HL-60 (cell line): ENCODE data around the gene MAP4K2.

Experiments used
- DNase-seq, 2 experiments: peaks; one replicate each; pipeline ENCODE4 v3.0.0-alpha.2; 2010 to 2020; ENCODE audit warnings: low read depth in 1 of 2, low spot score in 1 of 2
- H3K27ac ChIP-seq: fragments of 250-450 bp; sonication (Bioruptor Pico); replicated peaks from 2 replicates; pipeline ENCODE4 v1.5.1; 2020; ENCODE audit warnings: mild to moderate bottlenecking, moderate library complexity
- H3K27me3 ChIP-seq: fragments of 250-450 bp; sonication (Bioruptor Pico); 2 replicates; pipeline ENCODE4 v1.5.1; 2021; ENCODE audit warnings: mild to moderate bottlenecking, moderate library complexity; ENCODE audit not compliant: insufficient read depth, poor library complexity, severe bottlenecking
- H3K4me3 ChIP-seq: replicated peaks from 2 replicates; pipeline ENCODE4 v1.5.1; 2011; ENCODE audit warnings: mild to moderate bottlenecking, control low read depth, low read length; ENCODE audit not compliant: insufficient read depth
- CTCF ChIP-seq: IDR thresholded peaks from one replicate; pipeline ENCODE4 v1.5.1; 2011; ENCODE audit warnings: low read length, control low read depth, inconsistent platforms; ENCODE audit not compliant: insufficient read depth
- GABPA ChIP-seq: IDR thresholded peaks from 2 replicates; pipeline ENCODE4 v1.6.1; 2012; ENCODE audit warnings: low read depth
- POLR2AphosphoS5 ChIP-seq: IDR thresholded peaks from 2 replicates; pipeline ENCODE4 v1.6.1; 2012; ENCODE audit warnings: low read depth
- REST ChIP-seq: IDR thresholded peaks from 2 replicates; pipeline ENCODE4 v1.6.1; 2012; ENCODE audit warnings: low read depth; ENCODE audit not compliant: insufficient replicate concordance
- SPI1 ChIP-seq: IDR thresholded peaks from 2 replicates; pipeline ENCODE4 v1.6.1; 2012; ENCODE audit warnings: low read depth, mild to moderate bottlenecking, borderline replicate concordance
- long read RNA-seq: library from polyadenylated mRNA; unstranded; transcript quantifications from one replicate; pipeline ENCODE4 v2.0.0, GENCODE V29; 2020

The MAP4K2 gene
- long read RNA-seq, full-length matches to known transcripts, result 25 of 42 reads
- long read RNA-seq, partial matches to known transcripts, result 2 of 42 reads
- long read RNA-seq, other reads (novel, unspliced or antisense), result 15 of 42 reads

- peak within 1 kb of the TSS; percentile 85 for H3K27ac ChIP-seq
- H3K4me3 ChIP-seq, result peak within 1 kb of the TSS; percentile 76
- DNase-seq, result peak; percentile 54 to 72
- no peaks in the 10 kb centered on the region for H3K27me3 ChIP-seq
- no peak for TF ChIP-seq CTCF
- no peak for TF ChIP-seq SPI1
- TF ChIP-seq GABPA, result no peak
- no peak for TF ChIP-seq REST
- TF ChIP-seq POLR2AphosphoS5, result no peak
Measured at GRCh38 chr11:64803158-64803845, at the start of gene MAP4K2. TSS of gene MAP4K2 (minus strand) at chr11:64803214. CDS start at chr11:64803149, 65 bp downstream.

DNA sequence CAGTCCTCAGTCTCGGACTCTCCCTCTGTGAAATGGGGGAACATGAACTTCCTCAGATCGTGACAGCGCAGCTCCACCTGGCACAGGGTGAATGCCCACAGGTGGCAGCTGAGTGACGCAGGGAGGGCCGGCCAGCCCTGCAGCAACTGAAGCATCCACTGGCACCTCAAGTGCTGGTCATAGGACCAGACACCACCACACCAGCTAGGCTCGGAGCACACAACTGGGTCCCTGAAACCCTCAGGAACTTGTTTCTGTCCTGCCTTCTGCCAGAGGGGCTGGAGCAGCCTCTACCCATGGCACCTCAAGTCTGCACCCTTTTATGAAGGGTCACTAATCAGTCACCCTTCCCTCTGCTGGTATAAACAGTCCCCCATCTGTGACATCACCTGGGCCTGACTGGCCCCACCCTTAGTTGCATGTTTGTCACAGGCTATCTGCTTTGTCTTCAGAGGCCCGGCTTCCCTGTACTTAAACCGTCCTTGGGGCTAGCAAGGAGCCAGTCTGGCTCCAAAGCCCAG is 48.9 kb upstream of the MAP4K2 start:
- H3K4me3 ChIP-seq, result no peak overlapping the region
- no peaks in the 10 kb centered on the region for H3K27me3 ChIP-seq
- no peak overlapping the region for H3K27ac ChIP-seq

More for the DNA sequence above, 48.9 kb upstream of the MAP4K2 start:
- DNase-seq, result no peak
- TF ChIP-seq POLR2AphosphoS5, result no peak
- TF ChIP-seq REST, result no peak
- no peak for TF ChIP-seq GABPA
- TF ChIP-seq CTCF, result no peak
- no peak for TF ChIP-seq SPI1
